Measurements from ENCODE around the gene MOB3A.

Gene MOB3A

DNA sequence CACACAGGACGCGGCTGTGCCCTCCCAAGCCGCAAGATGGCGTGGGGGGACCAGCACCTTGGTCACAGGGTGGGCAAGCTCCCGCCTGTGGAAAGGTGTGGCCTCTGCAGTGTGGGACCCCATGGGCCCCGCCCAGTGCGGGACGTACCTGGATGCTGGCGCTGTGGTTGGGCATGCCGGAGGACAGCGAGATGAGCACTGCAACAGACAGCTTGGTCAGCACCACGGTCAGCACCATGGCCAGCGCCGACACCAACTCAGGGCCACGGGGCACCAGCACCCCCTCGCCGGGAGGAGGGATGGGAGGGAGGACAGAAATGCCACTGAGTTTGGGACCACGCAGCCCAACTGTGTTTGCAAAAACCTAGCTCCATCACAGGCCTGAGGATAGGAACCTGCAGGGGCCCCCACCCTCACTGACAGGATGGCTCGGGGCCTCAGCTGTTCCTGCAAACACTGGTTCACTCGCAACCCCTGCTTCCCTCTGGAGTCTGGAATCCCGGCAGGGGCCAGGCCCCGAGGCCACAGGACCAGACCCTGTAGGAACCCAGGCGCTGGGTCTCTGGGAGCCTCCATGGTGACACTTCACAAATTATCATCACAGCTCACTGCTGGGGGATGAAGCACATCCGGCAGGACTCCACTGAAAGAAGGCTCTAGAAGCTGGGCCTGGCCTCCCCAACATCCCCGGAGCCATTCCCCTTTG is 27.7 kb upstream of the MOB3A start:
- DNase-seq, result no peak

DNA sequence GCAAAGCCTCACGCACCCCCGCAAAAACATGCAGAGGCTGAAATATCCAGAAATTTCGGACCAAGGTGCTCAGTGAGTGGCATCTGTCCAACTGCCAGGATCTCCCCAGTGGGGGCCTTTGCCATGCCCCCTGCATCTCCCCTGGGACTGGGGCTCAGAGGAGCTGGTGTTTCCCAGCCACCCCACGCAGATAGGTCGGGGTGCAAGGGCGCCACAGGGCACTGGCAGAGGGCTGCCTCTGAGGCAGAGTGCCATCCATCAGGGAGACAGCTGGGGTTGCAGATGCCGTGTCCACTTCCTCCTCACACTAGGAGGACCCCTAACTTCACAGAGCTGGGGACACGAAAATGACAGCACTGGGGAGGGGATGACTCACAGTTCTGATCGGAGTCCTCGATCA is 26.9 kb upstream of the MOB3A start:
- no peak for DNase-seq

DNA sequence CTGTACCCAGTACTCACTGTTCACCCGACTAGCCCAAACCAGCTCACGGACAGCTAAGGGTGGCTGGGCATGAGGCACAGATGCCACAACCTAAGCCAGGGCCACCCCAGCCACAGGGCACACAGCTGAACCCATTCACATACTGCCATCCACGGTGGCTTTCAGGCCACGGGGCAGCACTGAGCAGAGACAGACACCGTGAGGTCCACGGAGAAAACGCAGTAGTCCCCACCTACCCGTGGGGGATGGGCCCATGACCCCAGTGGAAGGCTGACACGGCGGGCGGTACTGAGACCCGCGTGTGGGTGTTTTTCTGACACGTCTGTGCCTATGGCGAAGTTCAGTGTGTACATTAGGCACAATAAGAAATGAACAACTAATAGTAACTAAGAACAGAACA is 26.1 kb upstream of the MOB3A start:
- DNase-seq, result no peak

DNA sequence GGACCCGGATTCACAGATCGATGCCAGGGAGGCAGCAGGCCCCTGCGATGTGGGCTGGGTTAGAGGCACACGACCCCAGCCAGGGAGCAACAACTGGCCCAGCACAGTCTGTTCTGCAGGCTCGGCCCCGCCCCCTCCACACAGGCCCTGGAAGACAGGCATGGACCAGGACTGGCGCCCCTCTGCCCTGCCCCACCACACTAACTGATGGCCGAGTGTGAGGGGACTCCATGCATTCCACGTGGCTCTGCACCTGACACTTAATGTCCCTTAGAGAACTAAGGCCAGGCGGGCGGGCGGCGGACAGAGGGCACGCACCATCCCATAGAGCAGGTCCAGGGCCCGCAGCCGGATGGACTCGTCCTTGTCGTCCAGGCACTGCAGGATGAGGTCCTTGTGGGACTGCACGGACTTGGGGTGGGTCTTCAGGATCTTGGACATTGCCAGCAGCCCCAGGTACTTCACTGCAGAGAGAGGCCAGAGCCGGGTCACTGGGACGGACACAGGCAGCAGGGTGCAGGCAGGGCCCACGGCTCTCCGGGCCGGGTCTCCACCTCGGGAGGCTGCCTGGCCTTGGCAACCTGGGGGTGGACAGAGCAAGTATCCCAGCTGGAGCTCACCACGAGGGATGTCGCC is 25.4 kb upstream of the MOB3A start:
- DNase-seq, result no peak

DNA sequence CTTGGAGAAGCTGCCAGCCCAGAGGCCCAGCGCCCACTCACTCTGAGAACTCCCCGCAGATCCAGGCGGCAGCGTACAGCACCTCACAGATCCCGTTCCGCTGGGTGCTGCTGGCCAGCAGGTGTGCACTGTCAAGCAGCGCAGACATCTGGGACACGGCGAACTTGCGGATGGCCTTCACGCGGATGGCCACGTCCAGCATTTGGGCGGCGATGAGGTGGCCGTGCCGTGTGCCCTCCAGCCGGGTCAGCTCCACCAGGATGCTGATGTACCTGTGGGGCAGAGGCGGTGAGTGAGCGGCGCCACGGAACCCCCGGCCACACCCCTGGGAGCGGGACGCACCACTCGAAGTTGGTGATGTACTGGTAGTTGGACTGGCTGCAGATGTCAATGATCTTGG is 24.7 kb upstream of the MOB3A start:
- DNase-seq, result no peak

DNA sequence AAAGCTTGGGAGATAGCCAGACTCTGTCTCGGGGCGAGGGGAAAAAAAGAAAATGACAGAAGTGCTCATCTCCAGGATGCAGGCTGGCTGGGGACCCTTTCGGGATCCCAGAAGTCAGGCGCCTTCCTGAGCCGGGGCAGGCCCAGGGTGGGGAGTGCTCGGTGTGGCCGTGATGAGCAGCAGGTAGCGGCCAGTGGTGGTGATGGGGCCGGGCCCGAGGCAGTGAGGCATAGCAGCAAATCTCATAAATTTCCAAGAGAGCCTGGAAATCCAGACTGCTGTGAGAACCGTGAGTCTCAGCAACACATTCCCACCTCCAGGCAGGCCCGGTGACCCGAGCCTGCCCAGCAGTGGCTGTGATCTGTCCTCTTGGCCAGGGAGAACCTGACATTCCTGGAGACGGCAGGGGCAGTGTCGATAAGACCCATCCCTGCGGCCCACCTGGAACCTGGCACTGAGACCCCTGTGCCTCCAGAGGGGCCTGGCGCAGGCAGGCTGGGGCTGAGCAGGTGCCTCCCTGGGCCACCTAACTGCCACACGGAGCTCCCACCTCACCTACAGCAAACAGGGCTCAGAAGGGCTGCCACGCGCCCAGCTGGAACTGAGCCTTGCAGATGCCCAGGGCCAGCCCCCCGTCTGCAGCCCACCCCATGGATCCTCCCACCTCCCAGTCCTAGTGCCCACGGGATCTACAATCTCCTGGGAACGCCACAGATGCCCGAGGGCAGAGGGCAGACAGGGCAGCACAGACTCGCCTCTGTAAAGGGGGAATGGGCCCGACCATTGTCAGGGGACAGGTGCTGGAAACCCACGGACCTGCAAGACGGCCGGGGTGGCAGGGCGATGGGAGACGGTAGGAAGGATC is 24.0 kb upstream of the MOB3A start:
- DNase-seq, result no peak

DNA sequence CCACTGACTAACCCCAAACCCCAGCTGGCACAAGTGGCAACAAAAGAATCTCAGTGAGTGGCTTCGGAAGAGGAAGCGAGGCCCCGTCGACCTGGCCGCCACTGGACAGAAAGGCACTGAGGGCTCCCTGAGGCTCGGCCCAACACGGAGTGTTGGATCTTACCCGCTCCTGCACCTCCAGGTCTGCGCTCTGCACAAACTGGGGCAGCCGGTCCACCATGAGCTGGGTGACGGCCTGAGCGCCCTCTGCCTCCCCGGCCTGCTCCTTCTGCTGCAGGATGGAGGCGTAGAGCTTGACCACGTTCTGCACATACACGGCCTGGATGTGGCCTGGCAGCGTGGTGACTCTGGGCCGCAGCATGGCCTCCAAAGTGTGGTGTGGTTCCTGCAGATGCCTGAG is 22.3 kb upstream of the MOB3A start:
- no peak for DNase-seq

DNA sequence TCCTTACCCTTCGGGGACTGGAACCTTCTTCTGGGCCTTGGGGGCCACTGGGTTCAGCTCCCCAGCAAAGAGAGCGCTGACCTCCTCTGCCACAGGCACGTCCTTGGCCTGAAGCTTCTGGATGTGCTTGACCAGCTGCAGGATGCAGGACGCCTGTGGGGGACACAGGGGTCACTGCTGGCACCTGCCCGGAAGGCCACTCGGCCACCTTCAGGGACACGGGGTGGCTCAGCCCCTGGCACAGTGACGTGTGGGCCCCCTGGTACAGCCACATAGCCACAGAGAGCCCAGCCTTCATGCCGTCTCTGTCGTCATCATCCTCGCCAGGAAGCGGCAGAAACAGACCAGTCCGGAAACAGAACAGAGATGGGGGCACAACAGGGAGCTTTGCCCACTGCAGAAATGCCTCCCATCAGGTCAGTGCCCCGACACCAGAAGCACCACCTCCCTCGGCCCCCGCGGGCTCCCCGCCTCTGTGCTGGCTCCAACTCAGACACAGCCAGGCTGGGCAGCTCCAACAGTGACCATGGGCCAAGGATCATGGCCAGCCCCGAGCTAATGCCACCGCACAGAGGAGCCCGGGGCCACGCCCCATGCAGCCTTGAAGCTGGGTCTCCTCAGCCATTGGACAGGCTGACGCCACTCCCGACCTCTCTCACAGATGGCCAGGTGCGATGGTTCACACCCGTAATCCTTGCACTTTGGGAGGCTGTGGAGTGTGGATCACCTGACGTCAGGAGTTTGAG is 21.3 kb upstream of the MOB3A start:
- no peak for DNase-seq

DNA sequence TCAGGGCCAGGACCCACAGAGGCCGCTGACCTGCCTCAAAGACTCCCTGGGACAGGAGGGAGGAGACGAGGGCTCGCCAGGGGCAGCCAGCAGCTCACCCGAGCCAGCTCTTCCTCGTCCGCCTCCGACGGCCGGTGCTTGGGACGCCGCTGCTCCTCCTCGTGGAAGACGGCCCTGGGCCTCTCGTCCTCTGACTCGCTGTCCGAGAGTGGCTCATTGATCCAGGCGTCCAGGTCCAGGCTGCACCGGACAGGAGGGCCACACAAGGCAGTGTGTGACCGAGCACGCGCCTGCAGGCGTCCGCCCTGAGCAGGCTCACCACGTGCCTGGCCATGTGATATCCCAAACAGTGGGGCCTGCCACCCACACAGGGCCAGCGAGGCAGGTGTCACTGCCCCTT is 20.4 kb upstream of the MOB3A start:
- no peak for DNase-seq

DNA sequence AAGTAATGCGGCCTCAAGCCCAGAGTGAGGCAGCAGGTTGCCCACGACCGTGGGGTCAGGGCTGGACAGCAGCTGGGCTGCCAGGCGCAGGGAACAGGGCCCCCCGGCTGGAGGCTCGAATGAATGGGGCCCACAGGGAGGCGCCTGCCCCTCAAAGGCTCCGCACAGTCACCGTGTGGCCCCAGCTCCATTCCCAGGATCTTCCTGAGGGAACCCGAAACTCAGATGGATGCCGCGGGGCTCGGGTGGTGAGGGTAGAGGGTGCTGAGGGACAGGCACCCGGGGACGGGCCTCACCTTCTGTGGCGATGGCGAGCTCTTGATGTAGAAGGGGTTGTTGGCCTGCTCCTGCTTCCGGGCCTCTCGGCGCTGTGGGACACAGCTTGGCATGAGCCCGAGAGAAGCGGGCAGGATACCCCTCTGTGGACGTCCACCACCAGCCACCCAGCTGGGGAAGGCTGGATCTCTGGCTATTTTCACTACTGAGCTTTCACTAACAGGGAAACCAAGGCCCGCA is 19.8 kb upstream of the MOB3A start:
- DNase-seq, result no peak

DNA sequence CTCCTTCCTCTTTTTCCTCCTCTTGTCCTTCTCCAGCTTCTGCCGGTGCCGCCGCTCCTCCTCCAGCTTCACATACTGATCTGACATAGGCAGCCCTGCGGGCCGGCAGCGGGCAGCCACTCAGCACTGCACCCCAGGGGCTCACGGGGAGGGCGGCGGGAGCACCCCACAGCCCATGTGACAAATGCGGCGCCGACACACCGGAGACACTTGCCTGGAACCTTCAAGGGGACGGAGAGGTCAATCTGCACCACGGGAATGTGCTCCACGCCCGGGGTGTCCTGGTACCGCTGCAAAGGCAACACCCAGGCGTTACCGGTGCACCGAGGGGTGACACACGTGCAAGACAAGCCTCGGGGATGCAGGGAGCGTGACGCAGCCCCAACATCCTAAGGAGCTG is 19.2 kb upstream of the MOB3A start:
- no peak for DNase-seq

DNA sequence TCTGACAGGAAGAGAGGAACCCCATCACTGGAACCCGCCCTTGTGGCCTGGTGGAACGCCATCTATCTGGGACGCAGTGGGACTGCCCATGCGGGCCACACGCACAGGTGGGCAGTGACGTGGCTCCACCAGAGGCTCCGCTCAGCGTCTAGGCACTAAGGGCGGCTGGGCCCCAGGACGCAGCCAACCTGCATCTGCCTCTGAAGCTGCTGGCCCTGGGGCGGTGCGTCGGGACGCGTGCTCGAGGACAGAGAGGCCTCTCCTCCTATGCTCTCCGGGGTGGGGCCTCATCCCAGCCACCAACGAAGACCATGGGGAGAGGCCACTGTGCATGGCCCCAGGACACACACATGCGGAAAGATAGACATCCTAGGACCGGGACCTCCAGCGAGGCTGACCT is 18.7 kb upstream of the MOB3A start:
- DNase-seq, result no peak

DNA sequence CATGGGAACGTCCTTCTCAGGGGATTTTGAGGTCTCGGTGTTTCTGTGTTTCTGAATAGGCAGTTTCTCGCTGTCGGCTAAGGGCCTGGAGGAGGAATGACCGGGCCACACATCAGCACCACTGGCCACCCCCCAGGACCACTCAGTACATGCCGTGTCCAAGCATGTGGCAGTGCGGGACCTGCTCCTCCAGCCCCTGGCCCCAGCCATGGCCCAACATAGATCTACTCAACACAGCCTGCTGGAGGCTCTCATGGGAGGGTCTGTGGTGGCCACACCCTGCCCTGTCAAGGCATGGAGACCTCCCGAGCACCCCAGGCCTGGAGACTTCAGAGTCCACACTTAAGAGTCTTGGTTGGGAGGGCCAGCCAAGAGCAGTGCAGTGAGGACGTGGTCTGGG is 18.1 kb upstream of the MOB3A start:
- no peak for DNase-seq

DNA sequence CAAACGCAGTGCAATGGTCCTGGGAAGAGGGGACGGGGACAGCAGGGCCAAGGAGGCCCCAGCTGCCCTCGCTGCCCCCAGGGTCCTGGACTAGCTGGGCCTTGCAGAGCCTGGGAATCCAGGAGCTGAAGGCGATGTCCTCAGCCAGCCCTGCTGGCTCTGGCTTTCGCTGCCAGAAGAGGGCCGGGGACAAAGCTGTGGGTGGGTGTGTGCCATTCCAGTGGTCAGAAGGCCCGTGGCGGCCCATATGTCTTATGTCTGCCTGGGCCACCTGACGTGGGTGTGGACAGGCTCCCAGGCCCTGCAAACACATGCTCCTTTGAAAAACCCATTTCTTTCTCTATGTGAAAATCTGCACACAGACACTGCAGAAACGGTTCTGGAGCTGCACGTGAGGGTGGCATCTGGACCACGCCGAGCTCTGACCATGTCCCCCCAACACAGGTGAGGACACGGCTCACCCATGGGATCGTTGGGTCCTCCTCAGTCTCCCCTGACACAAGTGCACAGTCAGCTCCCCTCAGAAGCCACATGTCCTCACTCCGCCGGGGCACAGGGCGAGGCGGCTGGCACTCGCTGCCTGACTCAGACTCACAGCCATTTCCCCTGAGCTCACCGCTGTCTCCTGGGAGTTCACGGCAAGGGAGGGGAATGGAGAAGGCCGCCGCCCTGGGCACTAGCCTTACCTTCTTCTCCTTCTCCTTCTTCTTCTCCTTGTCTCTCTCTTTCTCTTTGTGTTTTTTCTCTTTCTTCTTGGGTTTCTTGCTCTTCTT is 17.5 kb upstream of the MOB3A start:
- DNase-seq, result no peak

DNA sequence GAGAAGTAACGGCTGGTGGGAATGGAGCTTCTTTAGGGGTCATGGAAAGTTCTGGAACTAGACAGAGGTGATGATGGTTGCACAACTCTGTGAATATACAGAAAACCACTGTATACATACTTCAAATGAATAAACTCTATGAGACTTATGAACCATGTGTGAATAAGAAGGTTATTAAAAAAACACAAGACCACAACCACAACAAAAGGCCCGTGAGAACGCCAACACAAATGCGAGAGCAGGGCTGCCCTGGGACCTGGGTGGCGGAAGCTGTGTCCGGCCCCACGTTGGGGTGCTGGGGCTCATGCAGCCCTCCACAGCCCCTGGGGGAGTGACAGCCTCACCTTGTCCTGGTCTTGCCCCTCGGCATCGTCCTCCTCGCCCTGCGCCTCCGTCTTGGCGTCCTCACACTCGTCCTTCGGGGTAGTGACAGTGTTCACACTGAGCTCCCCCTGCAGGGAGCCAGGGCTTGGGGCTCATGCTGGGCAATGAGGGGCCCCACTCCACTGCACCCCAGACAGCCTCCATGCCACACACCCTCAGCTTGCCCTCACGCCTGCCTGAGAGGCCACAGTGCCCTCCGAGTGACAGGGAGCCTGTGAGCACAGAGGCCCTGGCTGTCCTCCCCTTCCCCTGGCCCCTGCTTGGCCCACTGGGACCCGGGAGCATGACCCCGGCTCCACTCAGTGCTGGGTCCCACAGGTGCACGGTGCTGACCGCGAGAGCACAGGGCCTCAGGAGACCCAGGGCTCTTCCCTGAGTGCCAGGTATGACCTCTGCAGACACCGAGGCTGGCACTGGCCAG is 16.6 kb upstream of the MOB3A start:
- DNase-seq, result no peak

DNA sequence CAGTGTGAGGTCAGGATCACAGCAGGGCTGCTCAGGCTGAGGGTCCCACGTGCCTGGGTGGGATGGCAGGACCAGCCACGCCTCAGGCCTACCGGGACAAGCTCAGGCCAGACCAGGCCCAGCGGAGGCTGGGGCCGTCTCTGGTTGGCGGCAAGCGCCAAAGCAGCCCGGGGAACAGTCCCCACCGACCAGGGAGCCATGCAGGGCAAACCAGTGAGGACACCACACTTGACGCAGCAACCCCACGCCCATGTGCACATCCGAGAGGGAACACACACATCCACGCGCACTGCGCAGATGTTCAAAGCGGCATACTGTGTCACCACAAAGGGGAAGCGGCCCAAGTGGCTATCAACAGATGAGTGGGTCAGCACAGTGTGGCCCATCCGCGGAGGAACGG is 15.8 kb upstream of the MOB3A start:
- no peak for DNase-seq

DNA sequence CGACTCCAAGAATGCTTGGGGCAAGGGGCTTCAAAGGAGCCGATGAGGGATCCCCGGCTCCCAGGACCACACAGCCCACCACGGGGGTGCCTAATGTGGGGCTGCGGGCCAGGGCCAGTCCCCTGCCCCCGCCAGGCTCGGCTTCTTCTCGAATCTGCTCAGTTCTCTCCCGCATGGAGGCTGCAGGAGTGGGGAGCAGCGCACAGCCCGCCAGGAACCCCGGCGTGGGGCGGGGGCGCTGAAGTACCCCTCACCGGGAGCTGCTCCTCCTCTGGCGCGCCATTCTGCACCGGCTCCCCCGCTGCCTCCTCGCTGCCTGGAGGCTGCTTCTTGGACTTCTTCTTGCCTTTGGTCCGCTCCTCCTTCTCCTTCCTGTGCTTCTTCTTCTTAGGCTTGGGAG is 15.3 kb upstream of the MOB3A start:
- DNase-seq, result no peak

DNA sequence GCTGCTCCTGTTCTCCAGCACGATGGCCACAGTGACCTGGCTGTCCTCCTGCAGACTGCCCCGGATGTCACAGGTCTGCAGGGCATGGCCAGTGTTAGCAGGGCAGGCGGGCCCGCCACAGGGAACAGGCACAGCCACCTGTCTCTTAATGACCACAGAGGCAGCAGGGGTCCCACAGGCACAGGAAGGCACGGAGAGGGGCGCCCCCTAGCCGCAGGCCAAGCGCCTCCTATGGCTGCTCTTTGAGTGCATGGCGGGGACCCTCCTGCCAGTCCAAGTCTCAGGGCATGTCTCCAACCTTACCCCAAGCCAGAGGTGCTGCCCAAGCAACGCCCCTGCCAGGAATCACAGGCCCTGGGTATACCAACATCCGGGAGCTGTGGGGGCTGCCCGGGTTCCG is 14.7 kb upstream of the MOB3A start:
- no peak for DNase-seq

DNA sequence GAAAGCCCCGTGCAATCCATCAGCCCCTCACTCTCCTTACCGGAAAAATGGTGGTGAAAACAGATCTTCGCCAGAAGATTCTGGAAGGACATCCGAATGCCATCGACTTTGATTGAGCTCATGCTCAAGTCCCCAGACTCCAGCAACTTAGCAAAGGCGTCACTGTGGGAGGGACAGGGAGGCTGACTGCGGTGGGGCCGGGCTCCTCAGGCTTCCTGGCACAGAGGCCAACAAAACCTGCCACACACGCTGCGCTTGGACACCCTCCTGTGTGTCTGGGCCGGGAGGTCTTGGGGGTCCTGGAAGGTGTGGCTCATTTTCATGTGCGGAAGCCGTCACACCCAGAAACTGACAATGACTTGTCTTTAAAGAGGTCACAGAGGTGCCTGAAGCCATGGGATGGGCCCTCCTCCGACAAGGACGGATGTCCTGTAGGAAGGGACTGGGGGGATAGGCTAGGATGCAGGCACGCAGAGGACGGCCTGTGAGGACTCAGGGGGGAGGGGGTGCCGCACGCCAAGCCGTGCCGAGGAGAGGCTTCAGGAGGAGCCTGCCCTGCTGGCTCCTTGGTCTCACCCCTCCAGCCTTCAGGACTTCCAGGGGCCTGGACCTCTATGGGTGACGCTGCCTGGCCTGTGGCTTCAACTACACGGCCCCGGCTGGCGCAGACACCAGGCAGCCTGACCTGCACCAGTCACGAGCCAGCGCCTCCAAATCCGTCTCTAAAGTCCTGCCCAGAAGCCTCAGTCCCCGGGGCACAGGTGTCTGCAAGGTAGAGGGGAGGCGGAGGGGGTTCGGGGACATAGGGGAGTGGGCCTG is 13.1 kb upstream of the MOB3A start:
- DNase-seq, result no peak

DNA sequence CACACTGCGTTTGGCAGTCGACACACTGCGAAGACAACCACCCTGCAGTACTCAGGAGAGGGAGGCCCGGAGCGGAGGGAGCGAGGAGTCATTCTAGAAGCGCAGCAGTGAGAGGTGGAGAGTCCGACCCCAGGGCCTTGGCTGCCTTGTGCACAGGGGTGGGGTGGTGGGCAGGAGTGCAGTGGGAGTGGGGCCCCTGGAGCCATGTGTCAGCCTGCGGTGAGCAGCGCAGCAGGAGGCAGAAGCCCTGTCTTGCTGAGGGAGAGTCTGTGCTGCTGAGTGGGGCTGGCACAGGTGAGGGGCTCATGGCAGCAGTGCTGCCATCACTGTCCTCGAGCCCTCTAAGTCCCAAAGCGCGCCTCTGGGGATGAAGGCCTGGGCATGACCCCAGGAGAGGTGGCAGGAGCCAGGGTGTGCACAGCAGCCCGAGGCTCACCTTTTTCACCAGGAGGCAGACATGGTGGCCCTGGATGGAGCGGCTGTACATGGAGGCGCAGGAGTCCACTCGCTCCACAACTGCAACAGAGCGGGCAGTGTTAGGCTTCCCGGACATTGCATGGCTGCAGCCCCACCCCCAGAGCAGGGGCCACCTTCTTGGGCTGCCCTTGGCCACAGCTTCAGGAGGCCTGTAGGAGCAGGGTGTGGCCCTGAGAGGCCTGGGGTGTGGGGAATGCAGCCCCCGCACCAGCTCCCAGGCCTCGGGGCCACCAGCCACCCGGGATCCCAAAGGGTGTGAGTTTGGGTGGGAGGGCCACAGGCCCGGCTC is 12.3 kb upstream of the MOB3A start:
- no peak for DNase-seq

Measured in right forelimb (tissue), 1 donor.